Posterior cingulate gyrus (tissue), 11 donors: ENCODE measurements around the gene STON2.

Source experiments
- DNase-seq, 10 donors: peaks; one replicate each; pipeline versions ENCODE4 v3.0.0 to v3.0.0-alpha.2; 2020 to 2021; ENCODE audit warnings: mixed read lengths in 3 of 10
- intact Hi-C: fragments of 100-400 bp; cut with DNase I; formaldehyde crosslinking; loops from one replicate; pipeline ENCODE4 v1.15.1; 2023

Gene STON2

GRCh38 chr14:81311141-81311540 lies 89.0 kb downstream of the STON2 start:
- DNase-seq: no peak
- intact Hi-C loops: no loop called here

- intact Hi-C loops: no loop called here
- no peak for DNase-seq
These were observed 89.5 kb downstream of the STON2 start for GRCh38 chr14:81310606-81311005.

- DNase-seq: no peak
These were observed 90.6 kb downstream of the STON2 start for GRCh38 chr14:81309511-81309910.

GRCh38 chr14:81305743-81306142 lies 94.4 kb downstream of the STON2 start:
- intact Hi-C loops: no loop called here
- no peak for DNase-seq

More at GRCh38 chr14:81309511-81309910, 90.6 kb downstream of the STON2 start:
- intact Hi-C loops: no loop called here

- intact Hi-C loops: no loop called here
- no peak for DNase-seq
These were observed 95.1 kb downstream of the STON2 start for GRCh38 chr14:81305065-81305464.

GRCh38 chr14:81303258-81303935 lies 96.7 kb downstream of the STON2 start:
- intact Hi-C loops: no loop called here
- DNase-seq: no peak

GRCh38 chr14:81302638-81303037 lies 97.5 kb downstream of the STON2 start:
- no peak for DNase-seq
- intact Hi-C loops: no loop called here

GRCh38 chr14:81301813-81302212 lies 98.3 kb downstream of the STON2 start:
- no peak for DNase-seq
- intact Hi-C loops: no loop called here

GRCh38 chr14:81301371-81301770 lies 98.8 kb downstream of the STON2 start:
- intact Hi-C loops: no loop called here
- DNase-seq: no peak

- intact Hi-C loops: no loop called here
- DNase-seq: no peak
These were observed 101.2 kb downstream of the STON2 start for GRCh38 chr14:81298911-81299310.

GRCh38 chr14:81298122-81298521 lies 102.0 kb downstream of the STON2 start:
- intact Hi-C loops: no loop called here
- DNase-seq: no peak

GRCh38 chr14:81295958-81296923 lies 103.9 kb downstream of the STON2 start:
- intact Hi-C loops: no loop called here
- DNase-seq: no peak

GRCh38 chr14:81289516-81289915 lies 110.6 kb downstream of the STON2 start:
- DNase-seq: no peak
- intact Hi-C loops: no loop called here

- no peak for DNase-seq
- intact Hi-C loops: no loop called here
These were observed 113.4 kb downstream of the STON2 start for GRCh38 chr14:81286574-81287370.

- DNase-seq: no peak
- intact Hi-C loops: no loop called here
These were observed 114.9 kb downstream of the STON2 start for GRCh38 chr14:81285245-81285644.

- intact Hi-C loops: no loop called here
These were observed 118.8 kb downstream of the STON2 start for GRCh38 chr14:81281332-81281731.

GRCh38 chr14:81280136-81280791 lies 119.9 kb downstream of the STON2 start:
- intact Hi-C loops: no loop called here

More at GRCh38 chr14:81281332-81281731, 118.8 kb downstream of the STON2 start:
- DNase-seq: no peak

GRCh38 chr14:81277096-81277495 lies 123.0 kb downstream of the STON2 start:
- DNase-seq: no peak
- intact Hi-C loops: no loop called here

More at GRCh38 chr14:81280136-81280791, 119.9 kb downstream of the STON2 start:
- DNase-seq: no peak

- intact Hi-C loops: no loop called here
- DNase-seq: no peak
These were observed 123.8 kb downstream of the STON2 start for GRCh38 chr14:81276073-81277069.
